ENCODE measurements around the gene CTTN.

CTTN gene

DNA sequence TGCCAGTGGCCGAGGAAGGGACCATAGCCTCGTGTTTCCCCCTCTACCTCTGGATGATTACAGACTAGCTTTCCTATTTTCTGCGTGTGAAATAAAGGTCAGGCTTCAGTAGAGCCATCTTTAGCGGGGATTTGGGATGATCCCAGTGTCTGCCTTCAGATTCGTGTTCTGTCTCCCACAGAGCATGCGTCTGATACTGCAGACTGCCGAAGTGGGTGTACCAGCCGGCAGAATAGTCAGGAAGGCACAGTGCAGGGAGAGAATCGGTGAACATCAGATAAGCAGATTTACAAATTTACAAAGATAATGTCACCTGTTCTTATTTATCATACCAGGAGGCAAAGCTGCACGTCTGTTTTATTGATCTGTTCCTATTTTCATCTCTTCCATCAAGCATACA is 11.1 kb downstream of the CTTN start:
- DNase-seq (ENCODE audit: low read depth in 1 of 2, low spot score in 1 of 2) = no peak

DNA sequence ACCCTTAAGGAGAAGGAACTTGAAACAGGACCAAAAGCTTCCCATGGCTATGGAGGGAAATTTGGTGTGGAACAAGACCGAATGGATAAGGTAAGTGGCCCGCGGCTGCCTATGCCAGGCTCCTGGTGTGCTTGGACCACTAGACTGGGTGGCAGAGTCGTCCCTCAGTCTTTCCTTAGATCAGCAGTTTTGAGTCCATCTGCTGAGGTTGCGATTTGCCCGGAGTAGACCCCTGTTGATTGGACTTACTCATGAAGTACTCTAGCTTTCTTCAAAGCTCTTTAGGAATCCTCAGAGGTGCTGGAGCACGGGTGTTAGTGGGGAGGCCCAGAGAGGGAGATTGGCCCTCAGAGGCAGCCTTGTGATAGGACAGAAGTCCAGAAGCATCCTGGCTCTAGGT is 11.5 kb downstream of the CTTN start:
- DNase-seq (ENCODE audit: low read depth in 1 of 2, low spot score in 1 of 2) = no peak

DNA sequence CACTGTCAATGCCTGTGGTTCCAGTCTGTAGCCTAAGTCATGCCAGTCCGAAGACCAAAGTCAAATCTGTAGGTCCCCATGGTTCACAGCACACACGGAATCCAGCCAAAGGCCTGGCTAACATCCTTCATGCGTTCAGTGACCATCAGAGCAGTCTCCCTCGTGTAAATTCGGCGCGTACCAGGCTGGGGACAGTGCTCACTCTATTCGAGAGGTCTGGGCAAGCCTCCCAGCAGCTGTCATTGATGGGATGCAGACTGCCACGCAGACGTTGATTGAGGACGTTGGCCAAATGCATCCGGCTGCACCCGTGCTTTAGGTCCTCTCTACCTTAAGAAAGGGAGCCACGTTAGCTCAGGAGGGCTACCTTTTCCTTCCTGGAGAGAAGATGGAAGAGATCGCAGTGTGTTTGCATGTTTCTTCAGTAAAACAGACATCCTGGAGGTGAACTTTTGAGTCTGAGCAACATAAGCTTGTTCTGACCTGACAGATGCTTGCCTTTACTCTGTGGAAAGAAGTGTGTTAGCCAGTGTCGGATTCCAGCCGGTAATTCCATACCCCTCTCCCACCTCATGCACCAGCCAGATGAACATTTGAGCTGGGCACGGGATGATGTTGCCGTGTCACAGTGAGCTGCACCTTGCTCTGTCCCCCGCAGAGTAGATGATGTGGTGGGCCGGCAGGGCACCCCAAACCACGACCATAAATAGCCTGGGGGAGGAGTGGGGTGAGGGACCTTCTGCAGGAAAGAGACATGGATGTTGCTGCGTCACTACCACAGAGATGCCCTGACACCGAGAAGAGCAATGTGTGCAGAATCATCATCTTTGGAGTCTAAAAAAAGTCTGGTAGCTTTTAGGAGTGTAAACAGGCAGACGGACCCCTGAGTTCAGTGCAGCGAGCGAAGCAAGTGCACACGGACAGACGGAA is 12.2 kb downstream of the CTTN start:
- no peak for DNase-seq (ENCODE audit: low read depth in 1 of 2, low spot score in 1 of 2)

DNA sequence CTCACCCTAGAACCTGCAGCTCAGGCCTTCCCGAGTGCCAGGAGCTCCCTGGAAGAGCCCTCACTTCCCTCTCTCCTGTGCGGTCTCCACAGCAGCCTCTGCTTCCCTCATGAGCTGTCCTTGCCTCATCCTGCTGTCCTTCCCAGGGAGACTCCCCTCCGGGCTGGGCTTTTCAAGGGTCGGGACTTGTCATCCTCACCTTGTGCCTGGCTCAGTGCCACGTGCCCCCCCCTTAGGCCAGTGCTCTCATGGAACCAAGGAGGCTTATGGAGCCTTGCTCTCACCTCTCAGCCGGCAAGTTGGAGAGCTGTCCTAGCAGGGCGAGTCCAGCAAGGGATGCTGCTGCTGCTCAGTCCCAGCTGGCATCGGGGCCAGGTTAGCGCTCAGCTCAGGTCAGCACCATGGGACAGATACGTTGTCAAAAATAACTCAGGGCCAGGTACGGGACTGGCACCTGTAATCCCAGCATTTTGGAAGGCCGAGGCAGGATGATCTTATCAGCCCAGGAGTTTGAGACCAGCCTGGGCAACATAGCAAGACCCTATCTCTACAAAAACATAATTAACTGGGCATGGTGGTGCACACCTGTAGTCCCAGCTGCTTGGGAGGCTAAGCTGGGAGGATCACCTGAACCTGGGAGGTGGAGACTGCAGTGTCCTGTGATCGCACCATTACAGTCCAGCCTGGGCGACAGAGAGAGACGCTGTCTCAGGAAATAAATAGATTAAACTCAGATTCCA is 13.6 kb downstream of the CTTN start:
- no peak for DNase-seq (ENCODE audit: low read depth in 1 of 2, low spot score in 1 of 2)

DNA sequence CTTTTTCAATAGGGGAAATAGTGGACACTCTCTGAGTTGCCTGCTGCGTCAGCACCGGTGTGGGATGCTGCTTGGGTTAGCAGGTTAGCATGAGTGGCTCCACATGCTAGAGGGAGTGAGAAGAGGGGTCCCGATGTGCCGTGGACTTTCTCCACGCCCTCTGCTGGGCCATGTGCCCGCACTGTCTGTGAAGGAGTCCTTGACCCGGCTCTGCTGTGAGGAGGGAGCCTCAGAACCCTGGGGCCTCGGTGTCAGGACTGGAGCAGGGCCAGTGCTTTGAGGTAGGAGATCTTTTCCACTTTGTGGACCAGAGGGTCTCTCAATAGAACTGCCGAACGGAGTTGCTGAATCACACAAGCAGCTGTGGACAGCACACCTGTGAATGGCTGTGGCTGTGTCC is 14.8 kb downstream of the CTTN start:
- no peak for DNase-seq (ENCODE audit: low read depth in 1 of 2, low spot score in 1 of 2)

DNA sequence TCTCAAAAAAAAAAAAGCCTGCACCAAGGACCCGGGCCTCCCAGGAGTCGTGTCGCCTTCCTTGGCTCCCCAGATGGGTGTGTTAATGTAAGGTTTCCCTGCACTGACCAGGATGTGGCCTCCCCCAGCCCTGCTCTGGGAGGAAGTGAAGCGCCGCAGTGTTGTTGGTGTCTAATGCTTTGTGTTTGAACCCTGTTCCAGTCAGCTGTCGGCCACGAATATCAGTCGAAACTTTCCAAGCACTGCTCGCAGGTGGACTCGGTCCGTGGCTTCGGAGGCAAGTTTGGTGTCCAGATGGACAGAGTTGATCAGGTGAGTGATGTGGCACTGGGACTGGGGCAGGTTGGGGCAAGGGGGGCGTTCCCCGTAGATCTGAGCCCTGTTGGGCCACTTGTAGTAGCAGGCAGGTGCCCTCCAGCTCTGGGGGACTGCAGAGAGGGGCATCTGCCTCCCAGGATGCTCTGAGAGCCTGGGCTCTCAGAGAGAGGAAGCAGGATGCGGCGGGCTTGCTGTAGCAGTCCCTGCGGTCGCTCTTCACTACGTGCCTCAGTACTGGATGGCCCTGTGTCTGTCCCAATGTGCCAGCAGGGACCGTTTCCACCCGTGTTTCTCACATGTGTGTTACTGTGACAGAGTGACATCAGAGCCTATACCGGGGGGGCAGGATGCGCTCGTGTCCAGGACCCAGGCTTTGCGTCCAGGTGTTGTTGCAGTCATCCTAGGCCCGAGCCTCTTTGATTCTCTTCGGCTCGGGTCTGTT is 16.2 kb downstream of the CTTN start:
- no peak for DNase-seq (ENCODE audit: low read depth in 1 of 2, low spot score in 1 of 2)

DNA sequence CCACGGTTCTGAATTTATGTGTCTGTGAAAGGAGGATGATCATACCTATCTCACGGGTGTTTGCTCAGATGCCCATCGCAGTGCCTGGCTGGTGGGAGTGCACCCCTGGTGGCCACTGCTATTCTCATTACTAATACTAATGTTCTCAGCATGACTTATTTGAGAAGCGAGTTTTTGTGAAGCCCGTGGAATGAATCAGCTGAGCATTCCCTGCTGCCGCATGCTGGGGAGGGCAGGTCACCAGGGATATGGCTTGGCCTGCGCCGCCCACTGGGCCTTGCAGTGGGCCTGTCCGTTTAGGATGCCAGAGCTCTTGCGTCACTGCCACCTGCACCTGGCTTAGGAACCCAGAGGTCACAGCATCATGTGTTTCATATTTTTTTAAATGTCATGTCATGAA is 16.9 kb downstream of the CTTN start:
- no peak for DNase-seq (ENCODE audit: low read depth in 1 of 2, low spot score in 1 of 2)

DNA sequence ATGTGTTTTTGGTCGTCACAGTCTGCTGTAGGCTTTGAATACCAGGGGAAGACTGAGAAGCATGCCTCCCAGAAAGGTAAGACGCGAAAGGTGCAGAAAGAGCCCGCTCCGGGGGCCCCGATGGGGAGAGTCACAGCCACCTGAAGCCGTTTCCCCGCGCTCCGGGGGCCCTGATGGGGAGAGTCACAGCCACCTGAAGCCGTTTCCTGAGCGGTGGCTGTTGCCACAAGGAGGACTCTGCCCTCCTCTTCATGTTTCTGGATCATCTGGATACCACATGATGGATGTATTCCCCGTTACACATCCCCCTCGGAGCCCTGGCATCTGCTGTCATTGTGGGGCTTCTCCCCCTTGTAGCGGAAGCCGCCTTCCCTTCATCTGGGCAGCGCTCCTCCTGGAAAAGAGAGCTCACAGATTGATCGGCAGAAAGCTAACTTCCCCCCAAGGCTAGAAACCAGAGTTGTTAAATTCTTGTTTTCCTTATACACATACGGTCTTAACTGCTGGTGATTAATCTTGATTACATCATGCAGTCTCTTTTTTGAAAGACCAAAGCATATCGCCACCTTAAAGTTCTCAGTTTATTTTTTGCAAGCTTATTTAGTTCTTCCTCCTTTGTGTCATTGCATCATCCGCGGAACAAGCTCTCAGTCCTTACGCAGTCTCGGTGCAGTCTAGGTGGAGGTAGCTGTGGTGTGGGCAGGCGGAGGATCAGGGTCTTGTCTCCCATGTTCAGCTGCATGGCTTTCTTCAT is 17.5 kb downstream of the CTTN start:
- DNase-seq (ENCODE audit: low read depth in 1 of 2, low spot score in 1 of 2) = no peak

DNA sequence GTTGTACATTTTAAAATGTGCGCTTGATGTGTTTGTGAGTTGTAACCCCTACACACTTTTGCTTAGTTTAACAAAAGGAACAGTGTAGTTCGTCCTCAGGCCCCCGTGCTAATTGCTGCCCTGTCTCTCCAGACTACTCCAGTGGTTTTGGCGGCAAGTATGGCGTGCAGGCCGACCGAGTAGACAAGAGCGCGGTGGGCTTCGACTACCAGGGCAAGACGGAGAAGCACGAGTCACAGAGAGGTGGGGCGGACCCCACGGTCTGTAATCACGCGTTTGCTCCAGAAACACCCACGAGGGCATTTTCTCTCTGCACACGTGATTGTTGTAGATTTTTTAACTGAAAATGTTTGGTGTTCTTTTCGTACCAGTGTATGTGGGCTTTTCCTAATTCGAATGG is 18.6 kb downstream of the CTTN start:
- DNase-seq (ENCODE audit: low read depth in 1 of 2, low spot score in 1 of 2) = no peak

DNA sequence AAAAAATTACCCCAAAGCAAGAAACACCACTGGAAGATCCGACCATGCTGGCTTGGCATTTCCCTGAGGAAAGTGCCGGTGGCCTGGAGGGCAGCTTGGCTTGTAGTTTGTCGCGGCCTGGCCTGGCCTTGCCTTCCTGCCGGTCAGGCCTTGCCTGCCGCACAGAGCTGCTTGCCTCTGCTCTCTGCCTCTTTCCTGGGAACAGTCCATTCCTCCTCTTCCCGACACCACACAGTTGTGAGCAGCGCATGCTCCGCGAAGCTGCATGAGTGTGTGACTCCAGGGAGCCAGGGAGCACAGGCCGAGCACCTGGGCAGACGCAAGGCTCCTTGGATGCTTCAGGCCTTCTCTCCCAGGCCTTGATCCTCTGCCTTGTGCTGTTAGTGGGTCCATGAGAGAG is 19.8 kb downstream of the CTTN start:
- DNase-seq (ENCODE audit: low read depth in 1 of 2, low spot score in 1 of 2) = no peak

DNA sequence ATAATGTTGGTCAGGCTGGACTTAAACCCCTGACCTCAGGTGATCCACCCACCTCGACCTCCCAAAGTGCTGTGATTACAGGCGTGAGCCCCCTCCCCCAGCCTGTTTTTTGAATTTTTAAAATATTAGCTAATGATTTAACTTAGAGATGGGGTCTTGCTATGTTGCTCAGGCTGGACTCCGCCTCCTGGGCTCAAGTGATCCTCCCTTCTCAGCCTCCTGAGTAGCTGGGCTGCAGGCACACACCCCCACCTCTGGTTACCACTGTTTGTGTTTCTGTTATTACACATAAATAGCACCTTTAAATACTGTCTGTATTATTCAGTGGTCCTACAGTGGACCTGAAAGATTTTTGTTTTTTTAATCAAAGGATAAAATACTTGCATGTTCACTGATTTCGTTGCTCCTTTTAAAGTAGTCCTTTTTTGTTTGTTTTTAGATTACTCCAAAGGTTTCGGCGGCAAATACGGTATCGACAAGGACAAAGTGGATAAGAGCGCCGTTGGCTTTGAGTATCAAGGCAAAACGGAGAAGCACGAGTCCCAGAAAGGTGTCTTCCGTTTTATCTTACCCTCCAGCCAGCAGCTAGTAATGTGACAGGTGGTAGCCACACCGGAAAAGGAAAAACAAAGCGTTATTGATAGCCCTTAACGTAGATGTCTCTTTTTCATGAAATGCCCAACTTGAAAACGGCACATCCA is 21.1 kb downstream of the CTTN start:
- no peak for DNase-seq (ENCODE audit: low read depth in 1 of 2, low spot score in 1 of 2)

DNA sequence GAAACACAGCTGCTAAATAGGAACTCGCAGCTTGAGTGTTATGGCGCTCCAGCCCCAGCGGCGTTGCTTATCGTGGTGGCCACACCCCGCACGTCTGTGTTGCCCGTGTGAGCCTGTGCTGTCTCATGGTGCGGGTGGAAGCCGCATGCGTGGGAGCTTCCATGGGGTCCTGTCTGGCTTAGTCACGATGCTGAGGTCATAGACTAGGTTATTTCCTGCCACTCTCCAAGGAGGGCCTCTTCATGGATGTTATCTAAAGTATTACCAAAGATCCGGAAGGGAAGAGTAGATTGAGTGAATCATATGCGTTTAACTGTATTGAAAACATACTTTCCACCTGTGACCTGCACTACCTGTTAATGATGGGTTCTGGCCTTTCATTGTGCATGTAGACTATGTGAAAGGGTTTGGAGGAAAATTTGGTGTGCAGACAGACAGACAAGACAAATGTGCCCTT is 21.7 kb downstream of the CTTN start:
- DNase-seq (ENCODE audit: low read depth in 1 of 2, low spot score in 1 of 2) = no peak

DNA sequence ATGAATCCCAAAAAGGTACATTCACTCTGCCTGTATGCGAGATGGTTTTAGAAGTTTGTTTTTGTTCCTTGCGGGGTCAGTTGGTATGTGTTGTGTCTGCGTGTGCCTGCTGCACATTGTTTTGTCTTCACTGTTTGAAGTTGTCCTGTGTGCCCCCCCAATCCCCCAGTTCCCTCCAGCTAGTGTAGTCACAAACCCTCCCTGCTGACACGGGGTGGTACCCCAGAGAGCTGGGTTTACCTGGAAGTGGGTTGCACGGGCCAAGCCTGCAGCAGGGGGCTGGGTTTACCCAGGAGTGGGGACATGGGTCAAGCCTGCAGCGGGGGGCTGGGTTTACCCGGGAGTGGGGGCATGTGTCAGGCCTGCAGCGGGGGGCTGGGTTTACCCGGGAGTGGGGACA is 22.2 kb downstream of the CTTN start:
- DNase-seq (ENCODE audit: low read depth in 1 of 2, low spot score in 1 of 2) = no peak

DNA sequence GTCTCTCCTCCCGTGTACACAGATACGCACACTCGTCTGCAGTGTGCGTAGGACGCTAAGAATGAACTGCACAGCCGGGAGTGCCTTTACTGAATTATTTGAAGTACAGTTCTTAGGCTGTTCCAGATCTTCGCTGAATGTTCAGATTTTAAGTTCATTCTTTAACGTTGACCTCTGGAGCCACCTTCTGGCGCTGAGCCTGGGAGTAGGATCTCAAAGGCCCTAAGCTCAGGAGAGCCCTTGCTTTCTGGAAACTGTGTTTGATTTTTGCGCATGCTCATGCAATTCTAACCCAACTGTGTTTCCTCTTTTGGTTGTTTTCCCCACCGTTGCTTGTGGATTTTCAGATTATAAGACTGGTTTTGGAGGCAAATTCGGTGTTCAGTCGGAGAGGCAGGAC is 22.8 kb downstream of the CTTN start:
- DNase-seq (ENCODE audit: low read depth in 1 of 2, low spot score in 1 of 2) = no peak

DNA sequence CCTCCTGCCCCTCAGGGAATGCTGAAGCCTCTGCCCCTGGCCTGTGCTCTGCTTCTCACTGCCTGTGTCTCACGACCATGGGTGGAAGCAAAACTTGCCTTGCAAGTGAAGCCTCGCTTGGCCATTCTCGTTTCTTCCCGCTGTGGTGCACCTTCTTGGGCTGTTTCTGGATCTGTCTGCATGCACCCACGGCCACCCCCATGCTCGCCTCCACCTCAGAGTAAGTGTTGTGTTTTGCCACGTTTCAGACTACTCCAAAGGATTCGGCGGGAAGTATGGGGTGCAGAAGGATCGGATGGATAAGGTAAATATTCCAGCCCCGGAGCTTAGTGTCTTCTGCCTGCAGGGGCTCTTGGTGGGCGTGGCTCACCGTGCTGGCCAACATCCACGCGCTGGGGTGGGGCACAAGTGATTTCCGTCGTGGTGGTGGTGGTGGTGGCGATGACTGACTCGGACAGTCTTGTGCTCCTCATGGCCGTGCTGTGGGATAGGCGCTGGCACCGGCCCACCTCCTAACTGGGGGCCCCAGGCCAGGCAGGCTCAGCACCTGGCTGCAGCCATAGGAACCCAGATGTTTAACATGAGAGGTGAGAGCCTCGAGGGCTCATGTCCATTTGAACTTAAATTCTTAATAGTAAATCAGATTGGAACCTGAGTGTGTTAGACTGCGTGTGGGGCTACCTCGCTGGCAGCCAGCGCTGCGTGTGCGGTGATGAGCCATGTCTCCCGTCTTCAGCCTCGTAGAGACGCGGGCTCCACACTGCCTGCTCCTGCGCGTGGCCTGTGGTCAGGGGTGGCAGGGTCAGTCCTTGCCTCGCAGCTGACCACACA is 24.6 kb downstream of the CTTN start:
- DNase-seq (ENCODE audit: low read depth in 1 of 2, low spot score in 1 of 2) = no peak

DNA sequence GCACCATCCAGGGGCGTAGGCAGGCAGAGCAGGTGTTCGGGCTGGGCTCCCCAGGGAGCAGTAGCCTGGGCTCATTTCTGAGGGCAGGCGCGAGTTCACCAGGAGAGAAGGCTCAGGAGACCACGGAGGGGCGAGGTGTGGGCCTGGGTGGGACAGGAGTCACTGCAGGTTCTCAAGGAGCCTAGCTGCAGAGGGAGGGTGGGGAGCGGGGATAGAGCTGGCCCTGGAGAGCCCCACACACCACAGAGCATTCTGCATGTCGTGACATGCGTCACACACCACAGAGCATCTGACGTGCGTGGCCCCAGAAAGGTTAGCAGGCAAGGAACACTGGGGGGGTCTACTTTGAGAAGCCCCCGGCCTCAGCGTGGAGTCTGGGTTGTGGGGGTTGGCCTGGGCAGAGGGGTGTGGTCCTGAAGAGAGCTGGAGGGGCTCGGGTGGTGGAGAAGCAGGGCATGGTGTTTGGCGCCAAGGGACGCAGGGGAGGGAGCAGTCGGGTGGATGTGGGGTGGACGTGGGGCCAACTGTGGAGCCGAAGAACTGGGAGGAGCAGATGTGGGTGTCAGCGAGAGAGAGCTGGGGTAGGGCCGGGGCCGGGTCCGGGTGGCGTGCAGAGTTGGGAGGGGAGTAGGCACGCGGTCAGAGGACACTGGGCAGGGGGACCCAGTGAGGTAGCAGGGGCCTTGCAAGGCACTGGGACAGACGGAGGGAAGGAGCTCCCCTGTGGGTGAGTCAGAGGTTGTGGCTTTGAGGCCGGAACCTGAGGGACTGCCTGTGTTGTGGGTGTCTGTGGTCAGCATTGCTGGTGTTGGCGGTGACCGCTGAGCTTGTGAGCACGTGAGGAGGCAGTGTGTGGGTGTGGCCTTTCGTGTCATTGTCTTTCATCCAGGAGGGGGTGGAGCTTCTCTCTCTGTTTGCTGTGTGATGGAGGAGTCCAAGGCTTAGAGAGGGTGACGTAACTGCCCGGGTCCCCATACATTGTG is 25.5 kb downstream of the CTTN start:
- no peak for DNase-seq (ENCODE audit: low read depth in 1 of 2, low spot score in 1 of 2)

DNA sequence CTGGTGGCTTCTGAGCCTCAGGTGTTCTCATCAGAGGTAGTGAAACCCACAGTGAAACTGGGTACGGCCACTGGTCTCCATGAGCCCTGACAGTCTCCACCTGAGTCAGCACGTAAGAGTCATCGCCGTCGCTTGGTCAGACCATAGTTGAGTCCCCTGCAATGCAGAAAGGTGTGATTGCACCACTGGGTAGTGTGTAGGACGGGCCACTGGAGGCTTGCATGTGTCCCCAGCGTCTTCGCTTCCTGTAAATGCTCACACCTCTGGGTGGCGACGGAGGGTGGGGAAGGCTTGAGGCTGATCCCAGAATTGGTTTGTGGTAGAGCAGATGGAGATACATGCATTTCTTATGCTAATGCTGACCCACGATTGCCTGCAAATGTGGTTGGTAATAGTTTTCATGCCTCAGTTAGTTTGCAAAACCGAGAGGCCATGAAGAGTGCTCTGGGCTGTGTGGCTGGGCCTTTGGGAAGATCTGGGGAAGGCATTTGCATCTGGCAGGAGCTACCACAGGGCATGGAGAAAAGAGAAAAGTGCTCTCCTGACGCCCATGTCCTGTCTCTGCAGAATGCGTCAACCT is 26.5 kb downstream of the CTTN start:
- DNase-seq (ENCODE audit: low read depth in 1 of 2, low spot score in 1 of 2) = no peak

DNA sequence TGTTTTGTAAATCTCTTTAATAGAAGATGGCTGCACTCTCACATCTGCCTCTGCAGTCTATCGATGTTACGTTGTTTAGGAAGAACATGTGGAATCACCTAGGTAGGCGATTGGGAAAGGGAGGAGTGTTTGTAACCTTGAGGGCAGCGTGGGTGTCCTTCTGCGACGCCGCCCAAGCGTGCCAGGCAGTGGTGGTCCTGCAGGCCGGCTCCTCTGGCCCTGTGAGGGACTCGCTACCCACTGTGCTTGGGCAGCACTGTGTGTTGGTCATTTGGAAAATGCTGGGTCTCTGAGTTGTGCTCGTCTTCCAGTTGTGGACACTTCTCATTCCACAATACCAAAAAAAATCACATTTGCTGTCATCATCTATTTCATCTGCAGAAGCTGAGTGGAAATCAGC is 29.1 kb downstream of the CTTN start:
- no peak for DNase-seq (ENCODE audit: low read depth in 1 of 2, low spot score in 1 of 2)
